Inflammatory macrophage treated with lipopolysaccharide for 1 hour (primary cell): ENCODE data around the gene PCDHGB7.
A peak's percentile ranks its signal among the peaks of the same experiment; 100 is the strongest.
"Not testable (repeated sequence)": the region's sequence is repeated elsewhere in the genome, so short reads cannot be mapped to it uniquely, and the experiment has no call there.

Source experiments
- DNase-seq, 2 donors: peaks; one replicate each; pipeline ENCODE4 v3.0.0-alpha.2; 2020 to 2022

PCDHGB7 gene

GRCh38 chr5:141417494-141418172 is at the start of gene PCDHGB7:
Gene PCDHGB7, plus strand, starts transcription at chr5:141417677. Its CDS starts 183 bp downstream, at chr5:141417860.
- peak; percentile 72 to 82 for DNase-seq

GRCh38 chr5:141369994-141370848 is 47.3 kb upstream of the PCDHGB7 start, which contains the start of gene PCDHGB3:
Gene PCDHGB3, plus strand, starts transcription at chr5:141370242. Its CDS starts 153 bp downstream, at chr5:141370395.
- DNase-seq: peak in 1 of 2 donors; percentile 25

DNA sequence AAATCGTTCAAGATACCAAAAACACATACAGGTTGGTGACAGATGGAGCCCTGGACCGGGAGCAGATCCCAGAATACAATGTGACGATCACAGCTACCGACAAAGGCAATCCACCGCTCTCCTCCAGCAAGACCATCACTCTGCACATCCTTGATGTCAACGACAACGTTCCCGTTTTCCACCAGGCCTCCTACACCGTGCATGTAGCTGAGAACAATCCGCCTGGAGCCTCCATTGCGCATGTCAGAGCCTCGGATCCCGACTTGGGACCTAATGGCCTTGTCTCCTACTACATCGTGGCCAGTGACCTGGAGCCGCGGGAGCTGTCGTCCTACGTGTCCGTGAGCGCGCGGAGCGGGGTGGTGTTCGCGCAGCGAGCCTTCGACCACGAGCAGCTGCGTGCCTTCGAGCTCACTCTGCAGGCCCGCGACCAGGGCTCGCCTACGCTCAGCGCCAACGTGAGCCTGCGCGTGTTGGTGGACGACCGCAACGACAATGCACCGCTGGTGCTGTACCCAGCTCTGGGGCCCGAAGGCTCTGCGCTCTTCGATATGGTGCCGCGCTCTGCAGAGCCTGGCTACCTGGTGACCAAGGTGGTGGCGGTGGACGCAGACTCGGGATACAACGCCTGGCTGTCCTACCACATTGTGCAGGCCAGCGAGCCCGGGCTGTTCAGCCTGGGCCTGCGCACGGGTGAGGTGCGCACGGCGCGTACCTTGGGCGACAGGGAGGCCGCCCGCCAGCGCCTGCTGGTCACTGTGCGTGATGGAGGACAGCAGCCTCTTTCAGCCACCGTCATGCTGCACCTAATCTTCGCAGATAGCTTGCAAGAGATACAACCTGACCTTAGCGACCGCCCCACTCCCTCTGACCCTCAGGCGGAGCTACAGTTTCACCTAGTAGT is 45.7 kb upstream of the PCDHGB7 start:
- no peak for DNase-seq

DNA sequence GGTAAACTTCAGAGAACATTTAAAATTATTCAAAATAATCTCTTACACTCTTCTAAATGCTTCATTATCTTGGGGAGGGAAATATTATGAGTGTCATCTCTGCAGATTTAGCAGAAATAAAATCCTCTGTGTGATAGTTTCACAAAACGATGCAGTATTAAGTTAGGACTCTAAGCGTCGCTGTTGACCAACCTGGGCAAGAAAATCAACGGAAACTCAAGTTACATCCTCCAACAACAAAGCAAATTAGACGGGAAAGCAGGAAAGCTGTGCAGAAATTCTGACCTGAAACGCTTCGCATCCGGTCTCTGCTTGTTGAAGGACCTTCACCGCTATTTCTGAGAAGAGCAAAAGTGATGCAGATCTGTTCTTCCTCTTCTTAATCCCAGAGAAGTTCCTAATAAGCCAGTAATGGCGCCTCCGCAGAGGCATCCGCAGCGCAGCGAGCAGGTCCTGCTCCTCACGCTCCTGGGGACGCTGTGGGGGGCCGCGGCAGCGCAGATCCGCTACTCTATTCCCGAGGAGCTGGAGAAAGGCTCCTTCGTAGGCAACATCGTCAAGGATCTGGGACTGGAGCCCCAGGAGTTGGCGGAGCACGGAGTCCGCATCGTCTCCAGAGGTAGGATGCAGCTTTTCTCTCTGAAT is 43.7 kb upstream of the PCDHGB7 start, which contains the start of gene PCDHGA6:
Gene PCDHGA6, plus strand, starts transcription at position 219 of the 645 bp plus-strand sequence. Its CDS starts 193 bp downstream, at position 412.
- DNase-seq: no peak

- no peak for DNase-seq
Observed at GRCh38 chr5:141374627-141375026, 42.9 kb upstream of the PCDHGB7 start.

- not testable (repeated sequence) for DNase-seq
Observed at GRCh38 chr5:141375444-141376155, 41.9 kb upstream of the PCDHGB7 start.

DNA sequence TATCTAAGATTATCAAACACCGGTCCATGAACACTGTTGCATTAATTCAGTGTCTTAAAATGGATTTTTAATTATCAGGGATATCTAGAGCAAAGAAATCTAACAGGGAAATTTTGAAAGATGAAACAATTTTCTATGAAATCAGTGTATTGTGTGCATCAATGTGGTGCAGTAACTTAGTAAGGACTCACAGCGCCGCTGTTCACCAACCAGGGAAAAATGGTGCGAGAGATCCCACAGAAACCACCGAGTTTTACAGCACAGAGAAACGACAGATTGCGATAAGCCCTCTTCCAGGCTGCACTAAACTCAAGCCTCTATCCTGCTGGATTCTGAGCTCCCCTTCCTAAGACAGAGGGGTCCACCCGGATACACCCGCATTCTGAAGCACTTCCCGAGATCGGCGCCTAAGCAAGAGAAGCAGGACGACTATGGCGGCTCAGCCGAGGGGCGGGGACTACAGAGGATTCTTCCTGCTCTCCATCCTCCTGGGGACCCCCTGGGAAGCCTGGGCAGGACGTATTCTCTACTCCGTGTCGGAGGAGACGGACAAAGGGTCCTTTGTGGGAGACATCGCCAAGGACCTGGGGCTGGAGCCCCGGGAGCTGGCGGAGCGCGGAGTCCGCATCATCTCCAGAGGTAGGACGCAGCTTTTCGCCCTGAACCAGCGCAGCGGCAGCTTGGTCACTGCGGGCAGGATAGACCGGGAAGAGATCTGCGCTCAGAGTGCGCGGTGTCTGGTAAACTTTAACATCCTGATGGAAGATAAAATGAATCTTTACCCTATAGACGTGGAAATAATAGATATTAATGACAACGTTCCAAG is 34.8 kb upstream of the PCDHGB7 start, which contains the start of gene PCDHGA7:
Gene PCDHGA7, plus strand, starts transcription at position 274 of the 826 bp plus-strand sequence. Its CDS starts 158 bp downstream, at position 432.
- no peak for DNase-seq

DNA sequence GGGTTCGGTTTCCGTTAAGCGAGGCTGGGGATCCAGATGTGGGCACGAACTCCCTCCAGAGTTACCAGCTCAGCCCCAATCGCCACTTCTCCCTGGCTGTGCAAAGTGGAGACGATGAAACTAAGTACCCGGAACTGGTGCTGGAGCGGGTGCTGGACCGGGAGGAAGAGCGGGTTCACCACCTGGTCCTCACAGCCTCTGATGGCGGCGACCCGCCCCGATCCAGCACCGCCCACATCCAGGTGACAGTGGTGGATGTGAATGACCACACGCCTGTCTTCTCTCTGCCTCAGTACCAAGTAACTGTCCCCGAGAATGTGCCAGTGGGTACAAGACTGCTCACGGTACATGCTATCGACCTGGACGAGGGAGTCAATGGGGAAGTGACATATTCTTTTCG is 34.1 kb upstream of the PCDHGB7 start:
- DNase-seq: no peak

- DNase-seq: no peak
Observed at GRCh38 chr5:141384471-141385267, 32.8 kb upstream of the PCDHGB7 start.

DNA sequence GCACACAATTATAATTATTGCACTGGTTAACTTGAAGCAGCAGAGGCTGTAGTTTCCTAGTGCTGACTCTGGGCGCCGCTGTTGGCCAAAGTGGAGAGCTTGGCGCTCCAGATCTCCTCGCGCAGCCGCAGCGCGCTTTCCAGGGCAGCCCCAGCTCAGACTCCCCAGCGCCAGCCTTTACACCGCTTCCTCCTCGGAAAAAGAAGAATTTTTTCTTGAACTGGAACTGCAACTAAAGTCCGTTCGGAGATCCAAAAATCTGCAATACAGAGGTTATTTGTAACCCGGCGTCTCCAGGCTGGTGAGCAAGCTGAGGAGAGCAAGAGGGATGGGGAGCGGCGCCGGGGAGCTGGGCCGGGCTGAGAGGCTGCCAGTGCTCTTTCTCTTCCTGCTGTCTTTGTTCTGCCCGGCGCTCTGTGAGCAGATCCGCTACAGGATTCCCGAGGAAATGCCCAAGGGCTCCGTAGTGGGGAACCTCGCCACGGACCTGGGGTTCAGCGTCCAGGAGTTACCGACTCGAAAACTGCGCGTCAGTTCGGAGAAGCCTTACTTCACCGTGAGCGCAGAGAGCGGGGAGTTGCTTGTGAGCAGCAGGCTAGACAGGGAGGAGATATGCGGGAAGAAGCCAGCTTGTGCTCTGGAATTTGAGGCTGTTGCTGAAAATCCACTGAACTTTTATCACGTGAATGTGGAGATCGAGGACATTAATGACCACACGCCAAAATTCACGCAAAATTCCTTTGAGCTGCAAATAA is 29.7 kb upstream of the PCDHGB7 start, which contains the start of gene PCDHGB4:
Gene PCDHGB4, plus strand, starts transcription at position 142 of the 755 bp plus-strand sequence. Its CDS starts 187 bp downstream, at position 329.
- peak; percentile 7 to 14 for DNase-seq

- no peak for DNase-seq
Observed at GRCh38 chr5:141388661-141389060, 28.8 kb upstream of the PCDHGB7 start.

- DNase-seq: no peak
Observed at GRCh38 chr5:141389153-141390042, 28.1 kb upstream of the PCDHGB7 start.

DNA sequence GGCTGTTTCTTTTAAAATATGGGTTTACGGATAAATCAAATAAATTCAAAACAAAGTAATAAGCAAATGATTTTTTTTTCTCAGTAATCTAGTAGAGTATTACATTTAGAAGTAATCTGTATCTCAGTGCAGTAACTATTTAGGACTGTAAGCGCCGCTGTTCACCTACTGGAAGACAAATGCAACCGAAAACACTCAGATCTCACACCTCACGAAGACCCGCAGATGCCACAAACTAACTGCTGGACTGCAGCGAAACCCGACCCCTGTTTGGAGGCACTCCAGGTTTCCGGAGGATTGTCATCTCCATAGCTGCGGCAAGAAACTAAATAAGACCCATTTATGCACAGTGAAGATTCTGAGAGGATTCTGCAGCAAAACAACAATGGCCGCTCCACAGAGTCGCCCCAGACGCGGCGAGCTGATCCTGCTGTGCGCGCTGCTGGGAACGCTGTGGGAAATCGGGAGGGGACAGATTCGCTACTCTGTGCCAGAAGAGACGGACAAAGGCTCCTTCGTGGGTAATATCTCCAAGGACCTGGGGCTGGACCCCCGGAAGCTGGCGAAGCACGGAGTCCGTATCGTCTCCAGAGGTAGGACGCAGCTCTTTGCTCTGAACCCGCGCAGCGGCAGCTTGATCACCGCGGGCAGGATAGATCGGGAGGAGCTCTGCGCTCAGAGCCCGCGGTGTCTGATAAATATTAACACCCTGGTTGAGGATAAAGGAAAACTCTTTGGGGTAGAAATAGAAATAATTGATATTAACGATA is 24.9 kb upstream of the PCDHGB7 start, which contains the start of gene PCDHGA8:
Gene PCDHGA8, plus strand, starts transcription at position 205 of the 770 bp plus-strand sequence. Its CDS starts 181 bp downstream, at position 386.
- no peak for DNase-seq

DNA sequence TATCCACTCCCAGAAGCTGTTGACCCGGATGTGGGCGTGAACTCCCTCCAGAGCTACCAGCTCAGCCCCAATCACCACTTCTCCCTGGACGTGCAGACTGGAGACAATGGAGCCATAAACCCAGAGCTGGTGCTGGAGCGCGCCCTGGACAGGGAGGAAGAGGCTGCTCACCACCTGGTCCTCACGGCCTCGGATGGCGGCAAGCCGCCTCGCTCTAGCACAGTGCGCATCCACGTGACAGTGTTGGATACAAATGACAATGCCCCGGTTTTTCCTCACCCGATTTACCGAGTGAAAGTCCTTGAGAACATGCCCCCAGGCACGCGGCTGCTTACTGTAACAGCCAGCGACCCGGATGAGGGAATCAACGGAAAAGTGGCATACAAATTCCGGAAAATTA is 24.2 kb upstream of the PCDHGB7 start:
- DNase-seq: no peak

DNA sequence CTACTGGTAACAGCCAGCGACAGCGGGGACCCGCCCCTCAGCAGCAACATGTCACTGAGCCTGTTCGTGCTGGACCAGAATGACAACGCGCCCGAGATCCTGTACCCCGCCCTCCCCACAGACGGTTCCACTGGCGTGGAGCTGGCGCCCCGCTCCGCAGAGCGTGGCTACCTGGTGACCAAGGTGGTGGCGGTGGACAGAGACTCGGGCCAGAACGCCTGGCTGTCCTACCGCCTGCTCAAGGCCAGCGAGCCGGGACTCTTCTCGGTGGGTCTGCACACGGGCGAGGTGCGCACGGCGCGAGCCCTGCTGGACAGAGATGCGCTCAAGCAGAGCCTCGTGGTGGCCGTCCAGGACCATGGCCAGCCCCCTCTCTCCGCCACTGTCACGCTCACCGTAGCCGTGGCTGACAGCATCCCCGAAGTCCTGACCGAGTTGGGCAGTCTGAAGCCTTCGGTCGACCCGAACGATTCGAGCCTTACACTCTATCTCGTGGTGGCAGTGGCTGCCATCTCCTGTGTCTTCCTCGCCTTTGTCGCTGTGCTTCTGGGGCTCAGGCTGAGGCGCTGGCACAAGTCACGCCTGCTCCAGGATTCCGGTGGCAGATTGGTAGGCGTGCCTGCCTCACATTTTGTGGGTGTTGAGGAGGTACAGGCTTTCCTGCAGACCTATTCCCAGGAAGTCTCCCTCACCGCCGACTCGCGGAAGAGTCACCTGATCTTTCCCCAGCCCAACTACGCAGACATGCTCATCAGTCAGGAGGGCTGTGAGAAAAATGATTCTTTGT is 22.9 kb upstream of the PCDHGB7 start:
- not testable (repeated sequence) for DNase-seq
